Endodermal cell (in vitro differentiated cells): ENCODE measurements around the gene NFIC. TPM values are rescaled to one million over a fixed set of nuclear protein-coding genes. Genes with fewer than 3 reads are reported as not detected.

Experiments used
- DNase-seq: peaks from one replicate; pipeline ENCODE4 v3.0.0-alpha.2; 2017
- H3K27ac ChIP-seq: 2 replicates; pipeline ENCODE4 v1.5.1; 2013; ENCODE audit warnings: mild to moderate bottlenecking, low read depth, low read length, moderate library complexity
- H3K27me3 ChIP-seq: 2 replicates; pipeline ENCODE4 v1.6.1; 2013; ENCODE audit warnings: mild to moderate bottlenecking, low read length, moderate library complexity; ENCODE audit not compliant: insufficient read depth, control insufficient read depth, poor library complexity, severe bottlenecking
- H3K36me3 ChIP-seq: 2 replicates; pipeline ENCODE4 v1.7.0; 2013; ENCODE audit warnings: mild to moderate bottlenecking, low read length, moderate library complexity; ENCODE audit not compliant: control insufficient read depth, insufficient read depth
- H3K4me1 ChIP-seq: one replicate; pipeline ENCODE4 v1.7.0; 2013; ENCODE audit warnings: low read length; ENCODE audit not compliant: control insufficient read depth, insufficient read depth
- H3K4me3 ChIP-seq: 2 replicates; pipeline ENCODE4 v1.5.1; 2013; ENCODE audit warnings: mild to moderate bottlenecking, low read length, moderate library complexity
- H3K9ac ChIP-seq: 2 replicates; pipeline ENCODE4 v1.6.1; 2013; ENCODE audit warnings: mild to moderate bottlenecking, low read length, moderate library complexity; ENCODE audit not compliant: poor library complexity, severe bottlenecking; ENCODE audit errors: extremely low read depth
- H3K9me3 ChIP-seq: 2 replicates; pipeline ENCODE4 v1.6.1; 2013; ENCODE audit warnings: mild to moderate bottlenecking, low read length, moderate library complexity; ENCODE audit not compliant: control insufficient read depth
- H3K27ac Mint-ChIP-seq: 2 replicates; pipeline ENCODE4 v1.8.0; 2020; ENCODE audit warnings: mixed read lengths
- H3K27me3 Mint-ChIP-seq: 2 replicates; pipeline ENCODE4 v1.8.0; 2021; ENCODE audit warnings: mild to moderate bottlenecking, mixed read lengths; ENCODE audit not compliant: insufficient read depth
- H3K36me3 Mint-ChIP-seq: 2 replicates; pipeline ENCODE4 v1.8.0; 2020; ENCODE audit warnings: low read depth, mixed read lengths
- H3K4me1 Mint-ChIP-seq: 2 replicates; pipeline ENCODE4 v1.8.0; 2020; ENCODE audit warnings: mixed read lengths
- H3K4me3 Mint-ChIP-seq: 2 replicates; pipeline ENCODE4 v1.8.0; 2020; ENCODE audit warnings: mild to moderate bottlenecking, moderate library complexity, mixed read lengths
- H3K9me3 Mint-ChIP-seq: 2 replicates; pipeline ENCODE4 v1.8.0; 2020; ENCODE audit warnings: mild to moderate bottlenecking, mixed read lengths
- CTCF ChIP-seq: fragments of 200-600 bp; sonication (generic); conservative IDR thresholded peaks from 2 replicates; pipeline ENCODE4 v1.5.0; 2021; ENCODE audit warnings: antibody characterized with exemption, mild to moderate bottlenecking
- WGBS, 2 experiments: methylation state at CpG; one replicate each; pipeline versions ENCODE4 v1.1.5 to v1.1.7; 2013; ENCODE audit warnings: missing lambda C conversion rate in 2 of 2, mixed read lengths in 1 of 2; ENCODE audit not compliant: insufficient coverage in 1 of 2, insufficient read length in 1 of 2; 5-methylcytosine and 5-hydroxymethylcytosine counted together
- total RNA-seq, 2 donors: library from RNA; stranded (reverse); fragmentation: NEBNext Ultra II Directional in 1 of 2; extraction: Animal tissue kit (Norgen Biotek cat#: 25700) in 1 of 2; gene quantifications; 2 replicates in 1 of 2; 3 replicates in 1 of 2; pipeline ENCODE4 v1.2.1, GENCODE V29; 2021

The NFIC gene
- total RNA-seq, 2 donors from 2014 or later, result 5.2 to 6.6 TPM

GRCh38 chr19:3343619-3344502 lies 22.5 kb upstream of the NFIC start:
- H3K9me3 Mint-ChIP-seq, result no peaks in the 10 kb centered on the region

GRCh38 chr19:3344608-3345598 lies 21.5 kb upstream of the NFIC start:
- TF ChIP-seq CTCF, result no peak
- no peaks in the 10 kb centered on the region for H3K36me3 ChIP-seq
- H3K4me1 ChIP-seq, result no peaks in the 10 kb centered on the region
- no peak overlapping the region for H3K27ac ChIP-seq
- no peak overlapping the region for H3K4me3 Mint-ChIP-seq
- H3K9ac ChIP-seq, result no peak overlapping the region
- H3K4me1 Mint-ChIP-seq, result no peaks in the 10 kb centered on the region
- no peak for DNase-seq
- 82 to 85% methylated on average over 16 to 25 of the region's 25 CpGs for WGBS, 2 experiments
- no peak overlapping the region for H3K27ac Mint-ChIP-seq
- no peak overlapping the region for H3K4me3 ChIP-seq
- H3K36me3 Mint-ChIP-seq, result no peaks in the 10 kb centered on the region
- peaks cover 7% of the 10 kb centered on the region for H3K27me3 ChIP-seq
- peaks cover 47% of the 10 kb centered on the region for H3K27me3 Mint-ChIP-seq
- no peaks in the 10 kb centered on the region for H3K9me3 ChIP-seq
- H3K9me3 Mint-ChIP-seq, result no peaks in the 10 kb centered on the region

More at GRCh38 chr19:3343619-3344502, 22.5 kb upstream of the NFIC start:
- Mint-ChIP-seq H3K27me3 (peaks cover 40% of the 10 kb centered on the region), H3K4me1 (no peaks in the 10 kb centered on the region), H3K4me3 (no peak overlapping the region), H3K27ac (no peak overlapping the region), H3K36me3 (no peaks in the 10 kb centered on the region)
- TF ChIP-seq CTCF, result no peak
- H3K36me3 ChIP-seq, result no peaks in the 10 kb centered on the region
- H3K27me3 ChIP-seq, result peaks cover 5% of the 10 kb centered on the region
- no peak overlapping the region for H3K27ac ChIP-seq
- H3K4me1 ChIP-seq, result no peaks in the 10 kb centered on the region
- no peaks in the 10 kb centered on the region for H3K9me3 ChIP-seq
- WGBS, 2 experiments, result 75 to 78% methylated on average over 21 to 25 of the region's 26 CpGs
- peak; percentile 81 for DNase-seq
- H3K4me3 ChIP-seq, result no peak overlapping the region
- H3K9ac ChIP-seq, result no peak overlapping the region

GRCh38 chr19:3345850-3346460 lies 20.4 kb upstream of the NFIC start:
- DNase-seq, result no peak
- no peaks in the 10 kb centered on the region for H3K36me3 Mint-ChIP-seq
- no peaks in the 10 kb centered on the region for H3K4me1 Mint-ChIP-seq

More at GRCh38 chr19:3345850-3346460, 20.4 kb upstream of the NFIC start:
- WGBS, 2 experiments, result 67 to 77% methylated on average over 3 to 11 of the region's 15 CpGs
- Mint-ChIP-seq H3K27me3 (peaks cover 49% of the 10 kb centered on the region), H3K27ac (no peak overlapping the region), H3K9me3 (no peaks in the 10 kb centered on the region), H3K4me3 (no peak overlapping the region)
- Histone ChIP-seq H3K4me3 (no peak overlapping the region), H3K27me3 (peaks cover 17% of the 10 kb centered on the region), H3K4me1 (no peaks in the 10 kb centered on the region), H3K9me3 (no peaks in the 10 kb centered on the region), H3K36me3 (no peaks in the 10 kb centered on the region), H3K9ac (no peak overlapping the region), H3K27ac (no peak overlapping the region)
- TF ChIP-seq CTCF, result no peak
